GM20000 (cell line): ENCODE data around the gene SLC11A1.

Source experiments
- DNase-seq: peaks from one replicate; pipeline ENCODE4 v3.0.0; 2012; ENCODE audit warnings: low spot score
- CTCF ChIP-seq: IDR thresholded peaks from 2 replicates; pipeline ENCODE4 v1.5.1; 2012; ENCODE audit warnings: mild to moderate bottlenecking, control low read depth; ENCODE audit errors: extremely low read depth, missing control alignments

SLC11A1 gene

GRCh38 chr2:218375212-218375611 lies 6.9 kb upstream of the SLC11A1 start:
- DNase-seq: no peak
- TF ChIP-seq CTCF: no peak

- no peak for DNase-seq
- TF ChIP-seq CTCF: no peak
Observed at GRCh38 chr2:218378053-218378452, 4.0 kb upstream of the SLC11A1 start.

GRCh38 chr2:218382785-218383184 lies 712 bp downstream of the SLC11A1 start:
- TF ChIP-seq CTCF: no peak
- no peak for DNase-seq

GRCh38 chr2:218383892-218384519 lies 1.9 kb downstream of the SLC11A1 start:
- TF ChIP-seq CTCF: no peak
- DNase-seq: no peak

GRCh38 chr2:218384975-218385374 lies 2.9 kb downstream of the SLC11A1 start:
- no peak for TF ChIP-seq CTCF
- no peak for DNase-seq

- no peak for TF ChIP-seq CTCF
- no peak for DNase-seq
Observed at GRCh38 chr2:218386505-218387368, 4.7 kb downstream of the SLC11A1 start.
